Smooth muscle cell (in vitro differentiated cells): ENCODE results near the gene SKP2. TPM values are rescaled to one million over a fixed set of nuclear protein-coding genes. Genes with fewer than 3 reads are reported as not detected.
A peak's percentile ranks its signal among the peaks of the same experiment; 100 is the strongest.
"Not testable (repeated sequence)": the region's sequence is repeated elsewhere in the genome, so short reads cannot be mapped to it uniquely, and the experiment has no call there.

Experiments
- DNase-seq: peaks from one replicate; lab custom pipeline; 2025; ENCODE audit not compliant: unreplicated experiment; lab: John Stamatoyannopoulos, UW
- H2AFZ ChIP-seq: fragments of 200-600 bp; sonication (generic); 2 replicates; pipeline ENCODE4 v1.6.0; 2016; ENCODE audit warnings: antibody characterized with exemption, low read depth, mild to moderate bottlenecking
- H3F3A ChIP-seq: fragments of 200-600 bp; sonication (generic); 2 replicates; pipeline ENCODE4 v1.6.0; 2017; ENCODE audit warnings: antibody characterized with exemption, low read depth
- H3K27ac ChIP-seq: fragments of 200-600 bp; sonication (generic); 2 replicates; pipeline ENCODE4 v1.5.1; 2016; ENCODE audit warnings: low read depth, mild to moderate bottlenecking
- H3K27me3 ChIP-seq: fragments of 200-600 bp; sonication (generic); 2 replicates; pipeline ENCODE4 v1.6.1; 2016; ENCODE audit warnings: low read depth, mild to moderate bottlenecking
- H3K36me3 ChIP-seq: fragments of 200-600 bp; sonication (generic); 2 replicates; pipeline ENCODE4 v1.5.1; 2016; ENCODE audit warnings: low read depth
- H3K4me1 ChIP-seq: fragments of 200-600 bp; sonication (generic); 2 replicates; pipeline ENCODE4 v1.5.1; 2016; ENCODE audit warnings: low read depth
- H3K4me2 ChIP-seq: fragments of 200-600 bp; sonication (generic); 2 replicates; pipeline ENCODE4 v1.6.0; 2016; ENCODE audit warnings: mild to moderate bottlenecking
- H3K4me3 ChIP-seq: fragments of 200-600 bp; sonication (generic); 2 replicates; pipeline ENCODE4 v1.5.1; 2016; ENCODE audit warnings: mild to moderate bottlenecking
- H3K79me2 ChIP-seq: fragments of 200-600 bp; sonication (generic); 2 replicates; pipeline ENCODE4 v1.6.0; 2016; ENCODE audit warnings: low read depth, mild to moderate bottlenecking
- H3K9ac ChIP-seq: fragments of 200-600 bp; sonication (generic); 2 replicates; pipeline ENCODE4 v1.6.0; 2016; ENCODE audit warnings: low read depth
- H3K9me3 ChIP-seq: fragments of 200-600 bp; sonication (generic); replicated peaks from 2 replicates; pipeline ENCODE4 v1.5.1; 2016; ENCODE audit warnings: low read depth
- H4K20me1 ChIP-seq: fragments of 200-600 bp; sonication (generic); 2 replicates; pipeline ENCODE4 v1.6.0; 2016; ENCODE audit warnings: low read depth
- WGBS: methylation state at CpG from one replicate; pipeline ENCODE4 v1.1.7; 2016; ENCODE audit warnings: low lambda C conversion rate; 5-methylcytosine and 5-hydroxymethylcytosine counted together
- polyA plus RNA-seq: library from polyadenylated mRNA; unstranded; fragments of >200 nt; fragmentation: Nextera tagmentation; extraction: Ambion mirVana; gene quantifications from 2 replicates; pipeline ENCODE4 v1.2.1, GENCODE V29; 2016
- total RNA-seq: library from RNA; depleted of rRNA; stranded (reverse); fragments of >200 nt; gene quantifications from 2 replicates; pipeline ENCODE4 v1.2.3, GENCODE V29; 2014
- TF ChIP-seq, protein P1 (sequence below): fragments of 200-600 bp; sonication (generic); IDR thresholded peaks from 2 replicates; pipeline ENCODE4 v1.5.1; 2017; ENCODE audit warnings: borderline replicate concordance, mild to moderate bottlenecking, antibody characterized with exemption; ENCODE audit not compliant: insufficient read depth, poor library complexity, severe bottlenecking

Gene SKP2
- total and polyA plus RNA-seq, 2 experiments from 2014 or later, result 38.8 to 53.8 TPM

DNA sequence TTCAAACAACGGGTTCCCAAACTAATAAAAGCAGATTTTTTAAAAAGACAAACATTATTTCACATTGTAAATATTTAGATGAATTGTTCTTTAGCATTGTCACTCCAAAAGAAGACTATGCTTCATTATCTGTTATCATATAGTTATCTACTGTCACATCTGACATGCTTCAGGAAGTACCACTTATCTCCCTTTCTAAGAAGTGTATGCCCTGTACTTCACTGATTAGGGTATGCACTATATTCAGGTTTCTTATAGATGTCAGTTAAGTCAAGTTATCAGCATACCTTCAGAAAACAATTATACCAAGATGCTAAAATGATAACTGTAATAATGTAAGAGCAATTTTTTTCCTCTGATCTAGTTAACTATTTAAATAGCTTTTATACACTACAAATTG, 40.7 kb upstream of the SKP2 start:
- Histone ChIP-seq H3K79me2 (no peaks in the 10 kb centered on the region), H3K36me3 (peaks cover 3% of the 10 kb centered on the region), H3K4me1 (peaks cover 5% of the 10 kb centered on the region), H3K4me3 (no peak overlapping the region), H3K27ac (no peak overlapping the region), H3K4me2 (no peak overlapping the region), H2AFZ (no peak overlapping the region), H4K20me1 (no peaks in the 10 kb centered on the region), H3K9ac (no peak overlapping the region), H3F3A (no peaks in the 10 kb centered on the region), H3K9me3 (no peaks in the 10 kb centered on the region), H3K27me3 (no peaks in the 10 kb centered on the region)
- no peak for DNase-seq
- TF ChIP-seq, protein P1, sequence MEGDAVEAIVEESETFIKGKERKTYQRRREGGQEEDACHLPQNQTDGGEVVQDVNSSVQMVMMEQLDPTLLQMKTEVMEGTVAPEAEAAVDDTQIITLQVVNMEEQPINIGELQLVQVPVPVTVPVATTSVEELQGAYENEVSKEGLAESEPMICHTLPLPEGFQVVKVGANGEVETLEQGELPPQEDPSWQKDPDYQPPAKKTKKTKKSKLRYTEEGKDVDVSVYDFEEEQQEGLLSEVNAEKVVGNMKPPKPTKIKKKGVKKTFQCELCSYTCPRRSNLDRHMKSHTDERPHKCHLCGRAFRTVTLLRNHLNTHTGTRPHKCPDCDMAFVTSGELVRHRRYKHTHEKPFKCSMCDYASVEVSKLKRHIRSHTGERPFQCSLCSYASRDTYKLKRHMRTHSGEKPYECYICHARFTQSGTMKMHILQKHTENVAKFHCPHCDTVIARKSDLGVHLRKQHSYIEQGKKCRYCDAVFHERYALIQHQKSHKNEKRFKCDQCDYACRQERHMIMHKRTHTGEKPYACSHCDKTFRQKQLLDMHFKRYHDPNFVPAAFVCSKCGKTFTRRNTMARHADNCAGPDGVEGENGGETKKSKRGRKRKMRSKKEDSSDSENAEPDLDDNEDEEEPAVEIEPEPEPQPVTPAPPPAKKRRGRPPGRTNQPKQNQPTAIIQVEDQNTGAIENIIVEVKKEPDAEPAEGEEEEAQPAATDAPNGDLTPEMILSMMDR, result no peak
- WGBS, result 97% methylated on average over 1 of the region's 1 CpG

DNA sequence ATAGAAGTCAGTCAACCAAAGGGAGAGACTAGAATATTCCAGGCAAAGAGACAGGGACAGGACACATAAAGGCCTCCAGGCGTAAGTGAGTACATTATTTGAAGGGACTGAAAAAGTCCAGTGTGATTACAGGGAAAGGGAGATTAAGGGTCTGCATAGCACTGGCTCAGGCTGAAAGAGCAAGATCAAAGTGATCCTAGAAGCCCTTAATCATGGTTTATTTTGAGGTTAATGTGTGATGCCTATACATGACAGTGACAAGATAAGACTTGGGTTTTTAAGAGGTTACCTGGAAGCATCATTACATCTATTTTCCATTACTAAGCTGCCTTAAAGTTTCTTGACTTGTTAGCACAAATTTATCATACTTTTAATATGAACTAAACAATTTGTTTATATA, 26.0 kb upstream of the SKP2 start:
- H3K4me1 ChIP-seq, result peaks cover 4% of the 10 kb centered on the region
- peak overlapping the region; percentile 18 for H3K4me2 ChIP-seq
- H3K27me3 ChIP-seq, result no peaks in the 10 kb centered on the region
- H3K9ac ChIP-seq, result no peak overlapping the region
- H3K4me3 ChIP-seq, result no peak overlapping the region
- no peak overlapping the region for H2AFZ ChIP-seq
- H3K9me3 ChIP-seq, result peaks cover 8% of the 10 kb centered on the region
- H3F3A ChIP-seq, result no peaks in the 10 kb centered on the region
- H3K79me2 ChIP-seq, result no peaks in the 10 kb centered on the region
- TF ChIP-seq, protein P1, result no peak
- H3K27ac ChIP-seq, result peak overlapping the region; percentile 20
- H4K20me1 ChIP-seq, result no peaks in the 10 kb centered on the region
- no peak for DNase-seq
- 25% methylated on average over 1 of the region's 1 CpG for WGBS
- H3K36me3 ChIP-seq, result peaks cover 9% of the 10 kb centered on the region

DNA sequence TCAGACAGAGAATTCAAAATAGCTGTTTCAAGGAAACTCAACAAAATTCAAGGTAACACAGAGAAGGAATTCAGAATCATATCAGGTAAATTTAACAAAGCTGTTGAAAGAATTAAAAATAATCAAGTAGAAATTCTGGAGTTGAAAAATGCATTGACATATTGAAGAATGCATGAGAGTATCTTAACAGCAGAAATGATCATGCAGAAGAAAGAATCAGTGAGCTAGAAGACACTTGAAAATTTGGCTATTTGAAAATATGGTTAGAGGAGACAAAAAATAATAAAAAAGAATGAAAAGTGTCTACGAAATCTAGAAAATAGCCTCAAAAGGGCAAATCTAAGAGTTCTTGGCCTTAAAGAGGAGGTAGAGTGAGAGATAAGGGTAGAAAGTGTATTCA, 23.1 kb upstream of the SKP2 start:
- Histone ChIP-seq H4K20me1 (no peaks in the 10 kb centered on the region), H3K27ac (no peak overlapping the region), H3K9me3 (peaks cover 8% of the 10 kb centered on the region), H3K27me3 (no peaks in the 10 kb centered on the region), H3K4me3 (no peak overlapping the region), H2AFZ (no peak overlapping the region), H3F3A (no peaks in the 10 kb centered on the region), H3K4me2 (no peak overlapping the region), H3K4me1 (peaks cover 4% of the 10 kb centered on the region), H3K9ac (no peak overlapping the region), H3K36me3 (peaks cover 9% of the 10 kb centered on the region), H3K79me2 (no peaks in the 10 kb centered on the region)
- 97% methylated on average over 1 of the region's 1 CpG for WGBS
- TF ChIP-seq, protein P1, result no peak
- DNase-seq, result no peak

DNA sequence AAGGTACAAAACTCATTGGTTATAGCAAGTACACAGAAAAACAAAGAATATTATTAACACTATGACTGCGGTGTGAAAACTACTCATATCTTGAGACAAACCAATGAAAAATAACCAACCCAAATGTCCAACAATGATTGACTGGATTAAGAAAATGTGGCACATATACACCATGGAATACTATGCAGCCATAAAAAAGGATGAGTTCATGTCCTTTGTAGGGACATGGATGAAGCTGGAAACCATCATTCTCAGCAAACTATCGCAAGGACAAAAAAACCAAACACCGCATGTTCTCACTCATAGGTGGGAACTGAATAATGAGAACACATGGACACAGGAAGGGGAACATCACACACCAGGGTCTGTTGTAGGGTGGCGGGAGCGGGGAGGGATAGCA, 22.2 kb upstream of the SKP2 start:
- not testable (repeated sequence) for H3K36me3 ChIP-seq

DNA sequence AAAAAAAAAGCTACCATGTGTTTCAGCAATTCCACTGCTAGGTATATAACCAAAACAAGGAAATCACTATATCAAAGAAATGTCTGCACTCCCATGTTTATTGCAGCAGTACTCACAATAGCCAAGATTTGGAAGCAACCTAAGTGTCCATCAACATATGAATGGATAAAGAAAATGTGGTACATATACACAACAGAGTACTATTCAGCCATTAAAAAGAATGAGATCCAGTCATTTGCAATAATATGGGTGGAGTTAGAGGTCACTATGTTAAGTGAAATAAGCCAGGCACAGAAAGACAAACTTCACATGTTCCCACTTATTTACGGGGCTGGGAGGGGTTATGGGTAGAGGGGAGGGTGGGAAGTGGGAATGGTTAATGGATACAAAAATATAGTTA, 18.9 kb upstream of the SKP2 start:
- H3F3A ChIP-seq, H4K20me1 ChIP-seq, H3K4me2 ChIP-seq, H3K9ac ChIP-seq, H3K36me3 ChIP-seq, H3K79me2 ChIP-seq, H3K9me3 ChIP-seq, H3K4me3 ChIP-seq, DNase-seq, H3K27ac ChIP-seq, H3K27me3 ChIP-seq, H3K4me1 ChIP-seq, H2AFZ ChIP-seq: not testable (repeated sequence)
- WGBS, result 89% methylated on average over 1 of the region's 1 CpG

More for the DNA sequence above, 22.2 kb upstream of the SKP2 start:
- WGBS, result 98% methylated on average over 5 of the region's 5 CpGs
- H3K79me2 ChIP-seq, H3K4me3 ChIP-seq, H4K20me1 ChIP-seq, H3F3A ChIP-seq, H3K27me3 ChIP-seq, H3K9me3 ChIP-seq, H3K4me1 ChIP-seq, DNase-seq, H2AFZ ChIP-seq, H3K27ac ChIP-seq, H3K9ac ChIP-seq, H3K4me2 ChIP-seq: not testable (repeated sequence)
